ENCODE measurements around the gene SORBS1.
A peak's percentile ranks its signal among the peaks of the same experiment; 100 is the strongest.

The SORBS1 gene

GRCh38 chr10:95564291-95564690, 3.1 kb upstream of the SORBS1 start:
- no peak for DNase-seq

GRCh38 chr10:95562341-95562965, 1.3 kb upstream of the SORBS1 start:
- no peak for DNase-seq

- DNase-seq: no peak
Measured at GRCh38 chr10:95561864-95562177, 650 bp upstream of the SORBS1 start.

GRCh38 chr10:95560278-95561176, 644 bp downstream of the SORBS1 start:
- DNase-seq: peak; percentile 72

GRCh38 chr10:95559896-95560277, 1.3 kb downstream of the SORBS1 start:
- DNase-seq: no peak

- no peak for DNase-seq
Measured at GRCh38 chr10:95559471-95559870, 1.7 kb downstream of the SORBS1 start.

- DNase-seq: no peak
Measured at GRCh38 chr10:95558593-95559320, 2.4 kb downstream of the SORBS1 start.

- DNase-seq: no peak
Measured at GRCh38 chr10:95556994-95557767, 4.0 kb downstream of the SORBS1 start.

GRCh38 chr10:95553674-95554073, 7.5 kb downstream of the SORBS1 start:
- no peak for DNase-seq

GRCh38 chr10:95552679-95553342, 8.4 kb downstream of the SORBS1 start:
- DNase-seq: no peak

- DNase-seq: no peak
Measured at GRCh38 chr10:95550073-95550672, 11.0 kb downstream of the SORBS1 start.

- no peak for DNase-seq
Measured at GRCh38 chr10:95547791-95548435, 13.3 kb downstream of the SORBS1 start.

- DNase-seq: no peak
Measured at GRCh38 chr10:95547197-95547596, 14.0 kb downstream of the SORBS1 start.

- DNase-seq: no peak
Measured at GRCh38 chr10:95545981-95546380, 15.2 kb downstream of the SORBS1 start.

GRCh38 chr10:95544783-95545500, 16.2 kb downstream of the SORBS1 start:
- DNase-seq: no peak

- no peak for DNase-seq
Measured at GRCh38 chr10:95543459-95543858, 17.7 kb downstream of the SORBS1 start.

GRCh38 chr10:95542761-95543160, 18.4 kb downstream of the SORBS1 start:
- DNase-seq: no peak

GRCh38 chr10:95542330-95542729, 18.8 kb downstream of the SORBS1 start:
- no peak for DNase-seq

GRCh38 chr10:95540514-95541052, 20.6 kb downstream of the SORBS1 start:
- no peak for DNase-seq

GRCh38 chr10:95539560-95540284, 21.4 kb downstream of the SORBS1 start:
- DNase-seq: no peak

Data from activated CD8-positive, alpha-beta memory T cell treated with anti-CD3 and anti-CD28 coated beads for 24 hours (primary cell).